ENCODE results near the gene FAIM.
"Not testable (repeated sequence)": the region's sequence is repeated elsewhere in the genome, so short reads cannot be mapped to it uniquely, and the experiment has no call there.

The FAIM gene

GRCh38 chr3:138601661-138602060 is 6.9 kb upstream of the FAIM start:
- not testable (repeated sequence) for DNase-seq (ENCODE audit: low spot score)

DNA sequence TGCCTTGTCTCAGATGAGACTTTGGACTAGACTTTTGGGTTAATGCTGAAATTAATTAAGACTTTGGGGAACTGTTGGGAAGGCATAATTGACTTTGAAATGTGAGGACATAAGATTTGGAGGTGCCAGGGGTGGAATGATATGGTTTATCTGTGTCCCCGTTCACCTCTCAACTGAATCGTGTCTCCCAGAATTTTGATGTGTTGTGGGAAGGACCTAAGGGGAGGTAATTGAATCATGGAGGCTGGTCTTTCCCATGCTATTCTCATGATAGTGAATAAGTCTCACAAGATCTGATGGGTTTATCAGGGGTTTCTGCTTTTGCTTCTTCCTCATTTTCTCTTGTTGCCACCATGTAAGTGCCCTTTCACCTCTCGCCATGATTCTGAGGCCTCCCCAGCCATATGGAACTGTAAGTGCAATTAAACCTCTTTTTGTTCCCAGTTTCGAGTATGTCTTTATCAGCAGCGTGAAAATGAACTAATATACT is 4.4 kb upstream of the FAIM start:
- DNase-seq (ENCODE audit: low spot score): not testable (repeated sequence)

DNA sequence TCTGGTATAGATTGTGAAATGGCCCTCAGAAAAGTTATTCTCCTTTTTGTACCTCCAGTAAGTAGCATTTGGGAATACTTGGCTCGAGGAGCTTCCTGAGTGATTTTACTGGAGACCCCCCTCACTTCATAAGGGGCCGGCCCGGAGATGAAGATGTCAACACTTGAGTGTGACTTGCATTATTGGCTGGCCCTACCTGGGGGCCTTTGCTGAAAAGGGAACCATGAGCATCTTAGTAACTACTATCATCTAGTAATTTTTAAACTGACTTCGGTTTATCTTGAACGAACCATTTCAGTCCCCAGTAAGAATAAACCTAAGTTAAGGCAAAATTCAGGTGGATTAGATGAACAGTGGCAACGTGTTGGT is 1.3 kb downstream of the FAIM start:
- DNase-seq (ENCODE audit: low spot score): peak; percentile 11

DNA sequence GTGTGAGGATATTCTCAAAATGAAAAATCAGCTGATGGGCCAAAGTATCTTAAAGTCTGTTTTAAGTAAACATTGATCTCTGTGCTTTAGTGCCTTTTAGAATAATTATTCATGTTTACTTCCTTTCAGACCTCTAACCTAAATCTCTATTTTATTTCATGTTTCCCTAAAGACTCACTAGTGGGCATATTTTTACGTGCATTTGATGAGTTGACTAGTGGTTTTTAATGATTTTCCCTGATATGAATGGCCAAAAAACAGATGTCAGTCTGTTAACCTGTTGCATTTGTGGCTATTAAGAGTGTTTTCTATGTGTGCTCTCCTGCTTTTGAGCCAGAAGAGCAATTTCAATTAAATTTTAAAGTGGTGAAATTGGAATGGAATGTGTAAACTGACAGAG is 6.9 kb downstream of the FAIM start:
- DNase-seq (ENCODE audit: low spot score): no peak

GRCh38 chr3:138620431-138620830 is 11.9 kb downstream of the FAIM start:
- DNase-seq (ENCODE audit: low spot score): no peak

DNA sequence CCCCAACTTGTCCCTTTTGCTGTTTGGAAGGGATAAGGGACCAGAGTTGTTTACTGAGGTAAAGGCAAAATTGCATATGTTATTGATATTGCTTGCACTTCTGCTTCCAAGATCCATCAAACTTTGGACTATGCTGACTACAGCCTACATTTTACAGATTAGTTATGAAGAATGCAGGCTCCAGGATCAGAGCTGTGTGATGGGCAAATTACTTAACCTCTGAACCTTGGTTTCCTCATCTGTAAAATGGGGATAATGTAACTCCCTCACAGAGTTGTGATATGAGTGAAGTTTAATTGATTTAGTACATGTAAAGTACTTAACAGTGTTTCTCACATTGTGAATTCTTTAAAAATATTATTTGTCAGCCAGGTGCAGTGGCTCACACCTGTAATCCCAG is 15.9 kb downstream of the FAIM start:
- DNase-seq (ENCODE audit: low spot score): no peak

- DNase-seq (ENCODE audit: low spot score): no peak
These were observed 17.3 kb downstream of the FAIM start for GRCh38 chr3:138625707-138626365.

GRCh38 chr3:138629526-138629925 is 21.0 kb downstream of the FAIM start:
- no peak for DNase-seq (ENCODE audit: low spot score)

DNA sequence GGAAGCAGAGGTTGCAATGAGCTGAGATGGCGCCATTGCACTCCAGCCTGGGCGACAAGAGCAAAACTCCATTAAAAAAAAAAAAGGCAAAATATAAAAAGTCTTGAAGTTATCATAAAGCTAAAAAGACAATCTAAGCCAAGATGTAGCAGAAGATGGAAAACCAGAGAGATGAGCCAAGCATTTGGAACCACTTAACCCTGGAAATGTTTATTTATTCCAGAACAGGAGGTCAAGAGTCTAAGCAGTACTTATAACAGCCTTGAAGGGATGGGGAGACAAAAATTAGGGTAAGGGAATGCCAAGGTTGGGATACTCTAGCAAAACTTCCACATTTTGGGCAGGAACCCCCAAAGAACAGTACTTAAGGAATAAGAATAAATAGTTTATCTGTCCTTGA is 30.1 kb downstream of the FAIM start:
- DNase-seq (ENCODE audit: low spot score): no peak

DNA sequence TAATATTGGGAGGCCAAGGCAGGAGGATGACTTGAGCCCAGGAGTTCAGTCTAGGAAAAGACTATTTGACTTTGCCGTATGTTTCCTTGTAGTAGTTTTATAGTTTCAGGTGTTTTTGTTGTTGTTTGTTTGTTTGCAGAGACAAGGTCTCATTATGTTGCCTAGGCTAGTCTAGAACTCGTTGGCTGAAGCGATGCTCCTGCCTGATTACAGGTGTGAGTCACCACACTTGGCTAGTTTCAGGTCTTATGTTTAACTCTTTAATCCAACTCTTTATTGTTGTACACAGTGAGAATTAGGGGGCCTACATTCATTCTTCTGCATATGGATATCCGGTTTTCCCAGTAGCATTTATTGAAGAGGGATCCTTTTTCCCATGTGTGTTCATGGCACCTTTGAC is 32.0 kb downstream of the FAIM start:
- no peak for DNase-seq (ENCODE audit: low spot score)

GRCh38 chr3:138642226-138642926 is 33.8 kb downstream of the FAIM start:
- no peak for DNase-seq (ENCODE audit: low spot score)

DNA sequence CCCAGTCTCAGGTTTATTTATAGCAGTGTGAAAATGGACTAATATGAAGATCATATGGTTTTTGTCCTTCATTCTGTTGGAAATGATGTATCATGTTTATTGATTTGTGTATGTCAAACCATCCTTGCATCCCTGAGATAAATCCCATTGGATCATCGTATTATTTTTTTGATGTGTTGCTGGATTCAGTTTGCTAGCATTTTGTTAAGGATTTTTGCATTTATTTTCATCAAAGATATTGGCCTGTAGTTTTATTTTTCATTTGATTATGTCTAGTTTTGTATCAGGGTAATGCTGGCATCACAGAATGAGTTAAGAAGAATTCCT is 34.3 kb downstream of the FAIM start:
- DNase-seq (ENCODE audit: low spot score): no peak

DNA sequence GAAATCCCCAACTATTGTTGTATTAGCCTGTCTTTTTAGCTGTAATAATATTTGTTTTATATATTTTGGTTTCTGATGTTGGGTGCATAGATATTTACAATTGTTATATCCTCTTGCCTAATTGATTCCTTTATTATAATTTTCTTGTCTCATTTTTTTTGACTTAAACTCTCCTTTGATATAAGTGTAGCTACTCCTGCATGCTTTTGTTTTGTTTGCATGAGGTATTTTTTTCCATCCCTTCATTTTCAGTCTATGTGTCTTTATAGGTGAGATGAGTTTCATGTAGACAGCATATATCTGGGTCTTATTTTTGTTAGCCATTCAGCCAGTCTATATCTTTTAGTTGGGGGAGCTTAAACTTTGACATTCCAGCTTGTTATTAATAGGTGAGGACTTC is 37.4 kb downstream of the FAIM start:
- no peak for DNase-seq (ENCODE audit: low spot score)

DNA sequence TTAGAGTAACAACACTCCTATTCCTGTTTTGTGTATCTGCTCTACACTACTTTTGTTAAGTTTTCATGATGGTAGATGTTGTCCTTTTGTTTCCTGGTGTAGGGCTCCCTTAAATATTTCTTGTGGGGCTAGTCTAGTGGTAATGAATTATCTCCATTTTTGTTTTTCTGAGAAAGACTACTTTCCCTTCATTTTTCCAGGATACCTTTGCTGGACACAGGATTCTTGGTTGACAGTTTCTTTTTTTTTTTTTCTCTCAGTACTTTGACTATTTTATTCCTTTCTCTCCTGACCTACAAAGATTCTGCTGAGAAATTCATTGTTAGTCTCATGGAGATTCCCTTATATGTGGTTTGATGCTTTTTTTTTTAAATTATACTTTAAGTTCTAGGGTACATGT is 37.9 kb downstream of the FAIM start:
- DNase-seq (ENCODE audit: low spot score): no peak

DNA sequence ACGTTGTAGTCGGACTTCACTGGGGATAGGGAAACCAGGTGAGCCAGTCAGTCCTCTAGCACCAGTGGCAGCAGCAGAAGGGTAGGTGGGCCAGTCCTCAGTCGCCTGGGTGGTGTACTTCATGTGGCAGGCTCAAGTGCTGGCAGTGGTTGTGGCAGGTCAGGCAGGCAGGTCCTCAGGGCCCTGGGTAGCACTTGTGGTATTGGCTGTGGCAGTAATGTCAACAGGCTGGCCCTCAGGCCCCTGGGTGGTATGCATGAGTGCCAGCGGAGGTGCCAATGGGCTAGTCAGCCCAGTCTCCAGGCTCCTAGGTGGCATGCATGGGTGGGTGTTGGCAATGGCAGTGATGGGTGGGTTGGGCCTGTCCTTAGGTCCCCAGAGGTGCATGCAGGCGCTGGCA is 40.6 kb downstream of the FAIM start:
- no peak for DNase-seq (ENCODE audit: low spot score)

- DNase-seq (ENCODE audit: low spot score): no peak
These were observed 45.0 kb downstream of the FAIM start for GRCh38 chr3:138653567-138653966.

DNA sequence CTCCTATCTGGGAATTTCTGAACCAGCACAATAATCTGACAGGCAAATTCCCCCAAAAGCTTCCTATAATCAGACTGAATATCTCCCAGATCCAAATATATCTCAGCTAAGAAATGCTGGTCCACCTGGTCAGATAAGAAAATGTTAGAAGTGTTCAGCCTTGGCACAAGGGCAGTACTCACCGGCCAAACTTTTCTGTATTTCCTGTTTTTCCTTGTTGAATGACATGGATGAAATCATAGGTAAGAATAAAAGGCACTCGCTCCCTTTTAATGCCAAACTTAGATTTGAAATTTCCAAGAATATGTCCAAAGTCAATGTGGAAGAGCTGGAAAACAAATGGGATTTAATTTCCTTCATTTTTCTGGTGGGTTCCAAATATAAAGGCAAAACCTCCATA is 48.9 kb downstream of the FAIM start:
- DNase-seq (ENCODE audit: low spot score): no peak

- no peak for DNase-seq (ENCODE audit: low spot score)
These were observed 59.5 kb downstream of the FAIM start for GRCh38 chr3:138668107-138668506.

- no peak for DNase-seq (ENCODE audit: low spot score)
These were observed 61.8 kb downstream of the FAIM start for GRCh38 chr3:138670407-138670806.

- no peak for DNase-seq (ENCODE audit: low spot score)
These were observed 65.3 kb downstream of the FAIM start for GRCh38 chr3:138673641-138674530.

DNA sequence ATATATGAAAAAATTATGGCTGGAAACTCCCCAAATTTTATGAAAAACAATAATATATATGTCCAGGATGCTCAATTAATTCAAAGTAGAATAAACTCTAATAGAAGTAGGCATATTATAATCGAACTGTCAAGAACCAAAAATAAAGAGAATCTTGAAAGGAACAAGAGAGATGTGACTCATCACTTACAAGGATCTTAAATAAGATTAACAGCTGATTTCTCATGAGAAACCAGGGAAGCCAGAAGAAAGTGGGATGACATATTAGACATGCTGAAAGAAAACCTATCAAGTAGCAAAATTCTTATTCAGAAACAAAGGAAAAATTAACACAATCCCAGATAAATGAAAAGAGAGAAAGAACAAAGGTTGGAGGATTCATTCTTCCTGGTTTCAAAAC is 66.8 kb downstream of the FAIM start:
- DNase-seq (ENCODE audit: low spot score): peak; percentile 10

DNA sequence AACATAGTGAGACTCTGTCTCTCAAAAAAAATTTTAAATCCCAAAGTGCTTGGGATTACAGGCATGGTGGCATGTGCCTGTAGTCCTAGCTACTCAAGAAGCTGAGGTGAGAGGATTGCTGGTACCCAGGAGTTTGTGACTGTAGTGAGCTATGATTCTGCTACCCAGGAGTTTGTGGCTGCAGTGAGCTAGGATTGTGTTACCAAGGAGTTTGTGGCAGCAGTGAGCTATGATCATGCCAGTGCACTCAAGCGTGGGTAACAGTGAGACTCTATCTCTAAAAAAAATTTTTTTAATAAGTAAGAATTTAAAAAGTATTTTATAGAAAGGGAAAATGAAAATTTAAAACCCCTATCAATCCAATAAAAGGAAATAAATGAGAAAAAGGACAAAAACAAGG is 69.5 kb downstream of the FAIM start:
- no peak for DNase-seq (ENCODE audit: low spot score)

- no peak for DNase-seq (ENCODE audit: low spot score)
These were observed 70.4 kb downstream of the FAIM start for GRCh38 chr3:138678874-138679392.

Measured in cerebellar cortex (tissue), 1 donor.